Calu3 (cell line): ENCODE measurements around the gene ERLIN1. TPM values are rescaled to one million over a fixed set of nuclear protein-coding genes. Genes with fewer than 3 reads are reported as not detected.

ENCODE experiments used
- BruUV-seq: library from RNA; stranded (reverse); fragments of 400-500 nt; replicated peaks from 2 replicates; lab custom pipeline; 2021; lab: Mats Ljungman, UMichigan
- CTCF ChIA-PET: fragments of 300-600 bp; sonication (Branson Sonifier 250); formaldehyde crosslinking; loops from one replicate; lab custom pipeline; 2022; ENCODE audit warnings: antibody characterized with exemption; lab: Charles Lee
- DNase-seq: peaks from one replicate; pipeline ENCODE4 v3.0.0; 2022
- H3K27ac Mint-ChIP-seq: one replicate; pipeline ENCODE4 v1.8.0; 2022; ENCODE audit warnings: mixed read lengths; ENCODE audit not compliant: unreplicated experiment
- H3K27me3 Mint-ChIP-seq: one replicate; pipeline ENCODE4 v1.8.0; 2022; ENCODE audit warnings: mixed read lengths; ENCODE audit not compliant: unreplicated experiment
- H3K36me3 Mint-ChIP-seq: one replicate; pipeline ENCODE4 v1.8.0; 2022; ENCODE audit warnings: mild to moderate bottlenecking, moderate library complexity, mixed read lengths; ENCODE audit not compliant: insufficient read depth, unreplicated experiment
- H3K4me1 Mint-ChIP-seq: one replicate; pipeline ENCODE4 v1.8.0; 2022; ENCODE audit warnings: mild to moderate bottlenecking, low read depth, mixed read lengths; ENCODE audit not compliant: unreplicated experiment
- H3K4me3 Mint-ChIP-seq: one replicate; pipeline ENCODE4 v1.8.0; 2022; ENCODE audit warnings: mild to moderate bottlenecking, low read depth, moderate library complexity, mixed read lengths; ENCODE audit not compliant: unreplicated experiment
- H3K9me3 Mint-ChIP-seq: one replicate; pipeline ENCODE4 v1.8.0; 2022; ENCODE audit warnings: low read depth, mixed read lengths; ENCODE audit not compliant: unreplicated experiment
- intact Hi-C: fragments of 100-400 bp; cut with micrococcal nuclease; formaldehyde crosslinking; loops from one replicate; pipeline ENCODE4 v1.10.0; 2022; ENCODE audit not compliant: unreplicated experiment
- total RNA-seq: library from RNA; stranded (reverse); gene quantifications from 2 replicates; pipeline ENCODE4 v1.2.3, GENCODE V29; 2022
- TF ChIP-seq, protein P1 (sequence below): fragments of 200-600 bp; IDR thresholded peaks from one replicate; pipeline ENCODE4 v1.8.0; 2022; ENCODE audit warnings: antibody characterized with exemption; ENCODE audit not compliant: unreplicated experiment

The ERLIN1 gene
- total RNA-seq, 1 experiment from 2014 or later = 33.7 TPM

DNA sequence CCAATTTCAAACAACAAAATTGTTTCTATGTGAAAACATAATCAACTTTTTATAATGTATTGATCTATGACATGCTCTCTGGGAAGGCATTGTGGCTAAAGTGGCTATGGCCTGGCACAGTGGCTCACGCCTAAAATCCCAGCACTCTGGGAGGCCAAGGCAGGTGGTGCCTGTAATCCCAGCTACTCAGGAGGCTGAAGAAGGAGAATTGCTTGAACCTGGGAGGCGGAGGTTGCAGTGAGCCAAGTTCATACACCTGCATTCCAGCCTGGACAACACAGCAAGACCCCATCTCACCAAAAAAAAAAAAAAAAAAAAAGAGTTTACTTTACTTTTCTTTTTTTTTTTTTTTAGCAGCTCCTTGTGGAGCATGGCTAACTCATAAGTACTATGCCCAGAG, 65.3 kb downstream of the ERLIN1 start:
- TF ChIP-seq, protein P1, sequence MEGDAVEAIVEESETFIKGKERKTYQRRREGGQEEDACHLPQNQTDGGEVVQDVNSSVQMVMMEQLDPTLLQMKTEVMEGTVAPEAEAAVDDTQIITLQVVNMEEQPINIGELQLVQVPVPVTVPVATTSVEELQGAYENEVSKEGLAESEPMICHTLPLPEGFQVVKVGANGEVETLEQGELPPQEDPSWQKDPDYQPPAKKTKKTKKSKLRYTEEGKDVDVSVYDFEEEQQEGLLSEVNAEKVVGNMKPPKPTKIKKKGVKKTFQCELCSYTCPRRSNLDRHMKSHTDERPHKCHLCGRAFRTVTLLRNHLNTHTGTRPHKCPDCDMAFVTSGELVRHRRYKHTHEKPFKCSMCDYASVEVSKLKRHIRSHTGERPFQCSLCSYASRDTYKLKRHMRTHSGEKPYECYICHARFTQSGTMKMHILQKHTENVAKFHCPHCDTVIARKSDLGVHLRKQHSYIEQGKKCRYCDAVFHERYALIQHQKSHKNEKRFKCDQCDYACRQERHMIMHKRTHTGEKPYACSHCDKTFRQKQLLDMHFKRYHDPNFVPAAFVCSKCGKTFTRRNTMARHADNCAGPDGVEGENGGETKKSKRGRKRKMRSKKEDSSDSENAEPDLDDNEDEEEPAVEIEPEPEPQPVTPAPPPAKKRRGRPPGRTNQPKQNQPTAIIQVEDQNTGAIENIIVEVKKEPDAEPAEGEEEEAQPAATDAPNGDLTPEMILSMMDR = no peak
- Mint-ChIP-seq H3K36me3 (no peaks in the 10 kb centered on the region), H3K9me3 (no peaks in the 10 kb centered on the region), H3K4me1 (no peaks in the 10 kb centered on the region), H3K27ac (no peak overlapping the region), H3K4me3 (no peak overlapping the region), H3K27me3 (peaks cover 41% of the 10 kb centered on the region)
- no peak for DNase-seq
- intact Hi-C loops = no loop called here
- CTCF ChIA-PET = no interaction called here
- no TSS peak for BruUV-seq

DNA sequence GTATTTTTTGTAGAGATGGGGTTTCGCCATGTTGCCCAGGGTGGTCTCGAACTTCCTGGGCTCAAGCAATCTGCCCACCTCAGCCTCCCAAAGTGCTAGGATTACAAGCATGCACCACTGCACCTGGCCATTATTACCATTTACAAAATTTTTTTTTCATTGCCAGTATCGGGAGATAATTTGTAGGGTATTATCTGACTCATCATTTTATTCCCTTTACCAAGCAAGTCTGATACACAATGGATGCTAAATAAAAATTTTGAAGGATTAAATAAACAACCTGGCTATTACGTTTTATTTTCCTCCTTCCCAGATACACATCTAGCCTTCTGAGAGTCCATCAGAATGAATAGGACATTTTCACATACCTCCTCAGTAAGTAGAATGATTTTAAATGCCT, 66.1 kb downstream of the ERLIN1 start:
- CTCF ChIA-PET = no interaction called here
- no peak for DNase-seq
- Mint-ChIP-seq H3K27me3 (peaks cover 46% of the 10 kb centered on the region), H3K27ac (no peak overlapping the region), H3K4me3 (no peak overlapping the region), H3K9me3 (no peaks in the 10 kb centered on the region), H3K36me3 (no peaks in the 10 kb centered on the region), H3K4me1 (no peaks in the 10 kb centered on the region)
- intact Hi-C loops = no loop called here
- no TSS peak for BruUV-seq
- TF ChIP-seq, protein P1 = no peak

DNA sequence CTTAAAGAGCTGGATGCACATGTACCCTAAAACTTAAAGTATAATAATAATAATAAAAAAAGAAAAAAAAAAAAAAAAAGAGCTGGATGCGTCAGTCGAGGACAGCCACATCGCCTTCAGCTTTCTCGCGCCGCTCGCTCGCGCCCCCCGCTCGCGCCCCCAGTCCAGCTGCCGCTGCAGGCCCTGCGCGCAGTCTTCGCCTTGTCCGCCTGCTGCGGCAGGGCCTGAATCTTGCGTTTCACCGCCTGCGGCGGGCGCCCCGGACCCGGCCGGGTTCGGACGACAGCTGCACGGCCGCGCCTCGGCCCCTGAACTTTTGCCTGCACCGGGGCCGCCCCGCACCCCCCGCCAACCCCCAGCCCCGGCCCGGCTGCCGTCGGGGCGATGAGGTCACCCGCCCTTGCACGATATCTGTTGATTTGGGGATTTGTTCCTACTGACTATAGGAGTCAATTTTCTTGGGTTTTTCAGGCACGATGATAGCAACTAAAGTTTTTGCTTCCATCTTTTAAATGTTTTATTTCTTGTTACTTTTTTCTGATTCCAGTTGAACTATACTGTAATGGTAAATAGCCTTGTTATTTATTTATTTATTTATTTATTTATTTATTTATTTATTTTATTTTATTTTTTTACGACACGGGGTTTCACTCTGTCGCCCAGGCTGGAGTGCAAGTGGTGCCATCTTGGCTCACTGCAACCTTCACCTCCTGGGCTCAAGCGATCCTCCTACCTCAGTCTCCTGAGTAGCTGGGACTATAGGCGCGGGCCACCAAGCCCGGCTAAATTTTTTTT, 70.7 kb downstream of the ERLIN1 start:
- Mint-ChIP-seq H3K4me3 (no peak overlapping the region), H3K36me3 (no peaks in the 10 kb centered on the region), H3K4me1 (no peaks in the 10 kb centered on the region), H3K27me3 (peaks cover 26% of the 10 kb centered on the region), H3K9me3 (no peaks in the 10 kb centered on the region), H3K27ac (no peak overlapping the region)
- intact Hi-C loops = no loop called here
- DNase-seq = no peak
- TF ChIP-seq, protein P1 = no peak
- BruUV-seq = no TSS peak
- CTCF ChIA-PET = no interaction called here

DNA sequence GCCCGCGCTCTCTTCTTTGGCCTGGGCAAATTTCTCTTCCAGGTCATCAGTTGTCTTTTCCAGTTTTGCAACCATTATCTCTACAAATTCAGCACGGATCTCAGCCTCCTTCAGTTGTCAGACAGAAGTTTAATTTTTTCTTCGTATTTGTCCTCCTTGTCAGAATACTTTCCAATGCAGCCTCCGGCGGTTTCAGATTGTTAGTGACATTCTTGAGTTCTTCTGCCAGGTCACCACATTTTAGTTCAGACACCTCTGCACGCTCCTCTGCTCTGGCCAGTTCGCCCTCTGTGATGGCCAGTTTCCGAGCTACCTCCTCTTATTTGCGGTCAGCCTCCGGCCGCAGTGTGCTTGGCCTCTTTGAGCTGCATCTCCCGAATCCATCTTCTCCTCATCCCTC, 71.4 kb downstream of the ERLIN1 start:
- Mint-ChIP-seq H3K27me3 (peaks cover 25% of the 10 kb centered on the region), H3K9me3 (no peaks in the 10 kb centered on the region), H3K4me3 (no peak overlapping the region), H3K36me3 (no peaks in the 10 kb centered on the region), H3K4me1 (no peaks in the 10 kb centered on the region), H3K27ac (no peak overlapping the region)
- BruUV-seq = no TSS peak
- intact Hi-C loops = no loop called here
- TF ChIP-seq, protein P1 = no peak
- no peak for DNase-seq
- CTCF ChIA-PET = no interaction called here
